ENCODE measurements around the gene HOXB3.
A peak's percentile ranks its signal among the peaks of the same experiment; 100 is the strongest.

Gene HOXB3

DNA sequence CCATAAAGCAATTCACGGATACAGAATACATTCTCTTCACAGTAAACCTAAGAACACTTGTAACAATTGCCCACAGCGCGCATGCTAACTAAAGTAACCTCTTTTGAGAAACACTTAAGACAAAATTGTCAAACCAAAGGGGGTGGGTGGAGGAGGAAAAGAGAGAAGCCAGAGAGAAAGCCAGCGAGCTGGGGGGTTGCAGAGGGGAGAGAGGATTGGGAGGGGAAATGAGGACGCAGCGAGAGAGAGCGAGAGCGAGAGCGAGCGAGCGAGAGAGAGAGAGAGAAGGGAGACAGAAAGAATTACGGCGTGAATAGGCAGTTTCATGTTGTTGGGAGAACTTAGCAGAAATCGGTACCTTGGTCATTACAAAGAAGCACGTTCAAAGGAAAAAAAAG, 22.4 kb upstream of the HOXB3 start:
- DNase-seq (ENCODE audit: low spot score) = peak; percentile 35

DNA sequence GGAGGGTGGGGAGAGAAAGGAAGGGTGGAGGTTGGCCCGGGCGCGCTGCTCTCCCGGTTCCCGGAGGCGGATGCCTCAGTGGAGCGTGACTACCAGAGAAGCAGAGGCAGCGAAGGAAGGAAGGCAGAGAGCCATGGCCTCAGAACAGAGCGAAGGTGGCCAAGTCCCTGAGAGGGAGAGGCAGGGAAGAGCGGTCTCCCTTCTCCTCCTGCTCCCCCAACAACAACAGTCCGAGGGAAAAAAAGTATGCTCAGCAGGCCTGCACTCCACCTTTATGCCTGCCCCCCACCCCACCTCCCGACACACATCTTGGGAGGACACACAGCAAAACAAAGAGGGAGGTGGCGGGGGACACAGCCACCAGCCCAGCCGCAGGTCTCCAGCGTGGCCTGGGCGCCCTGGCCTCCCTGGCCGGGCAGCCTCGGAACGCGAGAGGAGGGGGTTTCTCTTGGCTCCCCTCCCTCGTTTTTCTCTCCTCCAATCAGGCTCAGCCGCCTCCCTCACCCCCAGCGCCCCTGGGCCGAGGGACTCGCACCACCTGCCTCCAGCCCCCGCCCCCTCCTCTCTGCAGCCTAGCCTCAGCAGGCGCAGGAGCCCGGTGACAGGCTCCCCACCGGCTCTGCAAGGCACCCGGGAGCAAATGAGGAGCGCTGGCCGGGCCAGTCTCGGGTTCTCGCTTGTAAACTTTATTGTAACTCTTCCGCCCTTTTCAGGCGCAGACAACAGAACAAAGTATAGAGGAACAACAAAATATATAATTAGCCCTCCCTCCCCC, 21.8 kb upstream of the HOXB3 start:
- DNase-seq (ENCODE audit: low spot score) = peak; percentile 54

DNA sequence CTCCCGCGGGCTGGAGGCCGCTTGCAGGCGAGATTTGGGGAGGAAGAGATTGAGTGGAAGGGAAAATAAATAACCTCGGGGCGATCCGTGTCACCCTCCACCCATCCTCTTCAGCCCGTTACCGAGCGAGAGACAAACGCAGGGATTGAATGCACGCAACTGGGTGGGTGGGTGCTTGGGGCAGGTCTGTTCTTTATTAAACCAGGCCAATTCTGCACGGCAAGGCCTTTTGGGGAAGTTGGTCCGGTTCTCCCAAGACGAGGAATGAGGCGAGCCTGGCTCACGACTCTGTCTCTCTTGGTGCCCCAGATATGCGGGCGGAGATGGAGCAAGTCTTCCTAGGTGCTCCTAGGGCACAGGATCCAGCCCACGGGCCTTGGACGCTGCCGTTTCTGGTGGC, 21.2 kb upstream of the HOXB3 start:
- DNase-seq (ENCODE audit: low spot score) = peak; percentile 44

DNA sequence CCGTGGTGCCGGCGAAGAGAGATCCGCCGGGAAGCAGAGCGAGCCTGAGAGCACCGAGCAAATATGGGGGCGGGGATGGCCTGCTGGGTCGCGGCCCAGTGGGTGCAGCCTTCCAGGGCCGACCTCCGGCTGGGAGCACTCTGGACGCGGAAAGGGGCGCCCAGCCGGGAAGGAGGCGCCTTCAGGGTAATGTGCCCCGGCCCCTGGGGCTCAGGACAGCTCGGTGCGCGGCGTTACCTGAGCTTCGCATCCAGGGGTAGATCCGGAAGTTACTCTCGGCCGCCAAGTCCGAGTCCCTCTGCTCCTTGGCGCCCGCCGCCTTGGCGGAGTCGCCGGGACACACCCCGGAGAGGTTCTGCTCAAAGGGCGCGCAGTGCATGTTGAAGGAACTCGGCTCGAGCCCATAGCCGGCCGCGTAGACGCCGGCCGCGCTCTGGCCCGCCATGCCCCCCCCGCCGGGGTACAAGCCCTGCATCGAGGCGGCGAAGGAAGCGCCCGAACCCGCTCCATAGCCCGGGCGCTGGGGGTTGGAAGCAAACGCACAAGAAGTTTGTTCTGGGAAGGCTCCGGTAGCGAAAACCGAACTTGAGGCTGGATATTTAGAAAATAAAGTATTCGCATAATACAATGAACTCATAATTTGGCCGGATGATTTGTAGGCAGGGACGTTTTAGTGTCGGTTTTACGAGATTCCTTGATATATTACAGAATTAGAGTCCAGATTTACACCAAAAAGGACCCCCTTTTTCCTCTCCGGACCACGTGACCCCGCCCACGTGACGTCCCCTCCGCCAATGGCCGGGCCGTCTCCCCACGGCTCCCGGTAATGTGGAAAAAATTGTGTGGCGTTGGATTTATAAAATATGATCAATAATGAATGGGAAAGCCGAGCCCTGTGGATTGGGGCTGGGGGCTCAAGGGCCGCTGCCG, 20.5 kb upstream of the HOXB3 start, which contains the start of gene HOXB7:
HOXB7 (minus strand) TSS at position 736 of the 930 bp plus-strand sequence; CDS start at position 637, 99 bp downstream.
- peak; percentile 92 for DNase-seq (ENCODE audit: low spot score)

DNA sequence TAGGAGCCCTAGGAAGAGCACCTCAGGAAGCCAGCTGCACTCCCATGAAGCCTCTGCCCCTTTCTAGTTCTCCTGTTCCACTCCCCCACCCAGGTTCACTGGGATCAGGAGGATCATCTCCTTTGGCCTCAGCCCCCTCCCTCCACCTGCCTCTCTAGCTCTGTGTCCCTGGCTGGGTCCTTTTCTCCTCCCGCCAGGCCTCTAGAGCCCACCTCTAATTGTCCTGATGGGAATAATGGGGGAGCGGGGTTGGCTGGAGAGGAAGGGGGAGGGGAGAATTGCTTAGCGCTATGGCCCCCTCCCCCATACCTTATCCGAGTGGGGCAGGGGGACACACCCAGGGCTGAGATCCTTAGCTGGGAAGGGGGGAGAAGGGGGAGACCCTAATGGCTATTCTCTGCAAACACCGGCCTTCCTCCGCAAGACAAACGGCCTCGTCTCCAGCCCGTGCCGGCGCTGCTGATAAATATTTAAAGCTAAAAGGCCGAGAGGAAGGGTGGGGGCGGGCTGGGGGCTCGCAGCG, 19.8 kb upstream of the HOXB3 start:
- no peak for DNase-seq (ENCODE audit: low spot score)

DNA sequence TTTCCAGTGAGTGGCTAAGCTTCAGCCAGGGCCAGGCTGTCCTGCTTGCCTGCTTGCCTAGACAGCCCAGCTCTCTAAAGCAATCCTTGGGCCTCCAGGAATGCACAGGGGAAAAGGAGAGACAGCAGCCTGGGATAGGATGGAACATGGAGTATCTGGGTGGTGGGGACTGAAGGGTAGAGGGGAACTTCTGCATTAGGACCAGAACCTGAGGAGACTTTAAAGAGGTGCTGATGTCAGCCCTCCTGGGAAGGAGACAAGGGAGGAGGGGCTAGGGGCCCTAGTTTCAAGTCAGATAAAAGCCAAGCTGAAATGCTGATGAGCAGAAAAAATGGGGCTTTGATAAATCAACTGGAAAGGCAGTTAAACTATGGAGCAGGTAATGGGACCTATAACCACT, 19.0 kb upstream of the HOXB3 start:
- peak; percentile 26 for DNase-seq (ENCODE audit: low spot score)

DNA sequence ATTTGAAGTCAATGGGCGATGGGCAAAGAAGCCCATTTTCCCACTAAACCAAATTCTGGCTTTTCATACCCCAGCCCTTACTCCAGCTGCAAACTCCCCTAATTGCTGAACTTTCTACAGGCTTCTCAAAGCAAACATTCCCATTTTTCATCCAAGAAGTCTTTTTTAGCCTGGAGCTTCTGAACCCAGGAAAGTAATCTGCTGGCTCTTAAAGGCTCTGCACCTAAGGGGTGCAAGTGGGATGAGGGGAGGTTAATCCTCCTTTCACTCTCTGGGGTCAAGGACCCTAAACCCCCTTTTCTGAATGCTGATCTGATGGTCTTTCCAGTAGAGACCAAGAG, 18.4 kb upstream of the HOXB3 start:
- no peak for DNase-seq (ENCODE audit: low spot score)

DNA sequence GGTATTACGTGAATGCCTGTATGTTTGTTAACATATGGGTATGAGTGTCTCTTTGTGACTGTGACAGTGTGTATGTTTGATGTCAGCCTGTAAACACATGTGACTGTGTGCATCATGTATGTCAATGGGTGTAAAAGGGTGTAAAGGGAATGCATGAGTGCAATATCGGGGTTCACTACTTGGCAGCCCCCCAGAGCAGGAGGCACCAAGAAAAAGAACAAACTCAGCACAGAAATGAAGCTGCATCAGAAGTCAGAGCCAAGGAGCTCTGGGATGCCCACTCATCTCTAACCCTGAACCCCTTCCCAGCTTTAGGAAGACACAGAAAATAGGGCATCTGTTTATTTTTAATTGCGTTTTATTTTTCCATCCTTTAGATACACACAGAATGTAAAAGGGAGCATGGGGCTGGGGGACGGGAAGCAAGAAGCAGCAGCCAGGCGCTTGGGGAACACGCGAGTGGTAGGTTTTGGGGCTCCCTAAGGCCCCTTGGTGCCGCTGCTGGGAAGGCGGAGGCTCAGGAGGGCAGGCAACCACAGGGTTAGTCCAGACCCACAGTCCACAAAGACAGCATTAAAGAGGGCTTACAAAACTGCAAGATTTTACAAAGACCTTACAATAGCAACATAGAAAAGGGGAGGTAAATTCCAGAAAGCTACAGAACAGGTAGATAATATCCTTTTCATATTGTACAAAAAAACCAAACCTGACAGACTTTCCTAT, 17.0 kb upstream of the HOXB3 start:
- no peak for DNase-seq (ENCODE audit: low spot score)

DNA sequence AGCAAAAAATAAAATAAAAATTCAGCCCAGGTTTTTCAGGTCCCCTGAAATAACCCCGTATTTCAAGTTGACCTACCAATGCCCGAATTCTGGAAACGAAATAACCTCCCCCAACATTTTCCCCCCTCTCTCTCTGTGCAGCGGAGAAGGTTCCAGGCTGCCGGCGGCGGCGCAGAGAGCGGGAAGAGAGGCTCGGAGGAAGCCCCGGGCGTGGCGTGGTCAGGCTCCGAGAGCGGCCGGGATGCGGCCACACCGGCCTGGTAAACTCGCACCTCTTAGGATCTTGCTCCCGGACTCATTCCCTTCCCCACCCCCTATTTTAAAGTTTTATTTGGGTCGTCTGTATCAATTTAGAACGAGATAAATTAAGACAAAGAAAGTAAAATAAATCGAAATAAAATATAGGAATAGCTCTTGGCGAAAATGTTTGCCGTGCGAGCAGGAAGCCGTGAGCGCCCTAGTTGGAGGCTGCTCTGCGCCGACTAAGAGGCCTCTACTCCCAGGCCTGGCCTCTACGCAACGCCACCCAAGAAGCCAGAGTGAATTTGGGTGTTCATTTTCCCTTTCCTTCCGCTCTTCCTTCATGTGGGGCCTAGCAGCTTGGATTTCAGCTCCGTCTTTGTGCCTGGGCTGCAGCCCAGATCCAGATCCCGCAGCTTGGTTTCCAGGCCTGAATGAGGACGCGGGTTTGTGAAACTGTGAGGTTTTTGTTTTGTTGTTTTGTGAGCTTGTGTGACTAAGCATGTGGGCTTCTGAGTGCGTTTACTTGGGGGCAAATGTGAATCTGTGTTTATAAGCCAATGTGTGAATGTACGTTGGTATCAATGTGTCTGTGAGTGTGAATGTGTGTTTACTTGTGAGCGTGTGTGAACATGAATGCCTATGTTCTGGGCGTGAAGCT, 16.2 kb upstream of the HOXB3 start:
- no peak for DNase-seq (ENCODE audit: low spot score)

DNA sequence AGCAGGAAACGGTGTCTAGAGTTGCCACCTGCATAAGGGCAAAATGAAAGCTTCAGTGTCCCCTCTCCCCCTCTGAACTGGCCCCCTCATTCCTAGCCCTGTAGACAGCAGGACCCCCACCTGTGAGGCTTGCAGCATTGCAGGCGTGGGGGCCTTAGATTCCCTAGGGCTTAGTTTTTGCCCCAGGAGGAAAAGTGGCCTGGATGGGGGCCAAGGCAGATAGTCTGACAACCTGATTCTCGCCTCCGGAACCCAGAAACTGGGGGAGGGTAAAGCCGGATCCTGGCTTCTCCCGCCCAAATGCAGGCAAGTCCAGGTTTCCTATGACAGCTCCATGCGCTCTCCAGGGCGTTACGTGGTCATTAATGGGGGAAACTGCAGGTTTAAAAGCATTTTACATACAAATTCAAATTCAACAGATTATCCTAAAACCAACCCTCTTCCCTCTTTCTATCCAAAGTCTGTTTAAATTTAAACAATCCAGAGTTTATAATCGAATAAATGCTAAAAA, 15.4 kb upstream of the HOXB3 start:
- no peak for DNase-seq (ENCODE audit: low spot score)

DNA sequence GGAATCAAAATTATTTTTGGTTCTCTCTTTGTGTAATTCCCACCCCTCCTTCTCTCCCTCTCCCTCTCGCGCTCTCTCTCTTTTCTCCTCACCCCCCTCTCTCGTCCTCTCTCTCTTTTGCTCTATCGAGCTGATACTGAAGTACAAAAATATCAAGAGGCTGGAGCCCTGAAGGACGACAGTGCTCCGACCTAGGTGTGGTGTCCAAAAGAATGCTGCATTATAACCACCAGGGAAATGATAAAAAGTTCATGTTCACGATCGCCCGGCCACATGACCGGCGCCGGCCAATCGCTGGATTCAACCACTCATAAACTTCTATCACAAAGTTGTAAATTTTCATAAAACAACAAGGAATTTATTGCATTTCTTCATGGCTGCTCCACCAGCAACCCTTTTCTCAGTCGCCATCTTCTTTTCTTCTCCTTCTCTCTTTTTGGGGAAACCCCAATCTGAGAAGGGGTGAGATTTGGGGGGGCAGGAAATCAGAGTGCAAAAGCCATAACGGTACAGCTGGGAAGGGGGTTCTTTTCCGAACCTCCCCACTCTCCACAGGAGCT, 14.8 kb upstream of the HOXB3 start, which contains the start of gene HOXB6:
HOXB6 (minus strand) TSS at position 217 of the 560 bp plus-strand sequence. CDS start 6,836 bp downstream, outside the sequence.
- DNase-seq (ENCODE audit: low spot score) = peak; percentile 82

DNA sequence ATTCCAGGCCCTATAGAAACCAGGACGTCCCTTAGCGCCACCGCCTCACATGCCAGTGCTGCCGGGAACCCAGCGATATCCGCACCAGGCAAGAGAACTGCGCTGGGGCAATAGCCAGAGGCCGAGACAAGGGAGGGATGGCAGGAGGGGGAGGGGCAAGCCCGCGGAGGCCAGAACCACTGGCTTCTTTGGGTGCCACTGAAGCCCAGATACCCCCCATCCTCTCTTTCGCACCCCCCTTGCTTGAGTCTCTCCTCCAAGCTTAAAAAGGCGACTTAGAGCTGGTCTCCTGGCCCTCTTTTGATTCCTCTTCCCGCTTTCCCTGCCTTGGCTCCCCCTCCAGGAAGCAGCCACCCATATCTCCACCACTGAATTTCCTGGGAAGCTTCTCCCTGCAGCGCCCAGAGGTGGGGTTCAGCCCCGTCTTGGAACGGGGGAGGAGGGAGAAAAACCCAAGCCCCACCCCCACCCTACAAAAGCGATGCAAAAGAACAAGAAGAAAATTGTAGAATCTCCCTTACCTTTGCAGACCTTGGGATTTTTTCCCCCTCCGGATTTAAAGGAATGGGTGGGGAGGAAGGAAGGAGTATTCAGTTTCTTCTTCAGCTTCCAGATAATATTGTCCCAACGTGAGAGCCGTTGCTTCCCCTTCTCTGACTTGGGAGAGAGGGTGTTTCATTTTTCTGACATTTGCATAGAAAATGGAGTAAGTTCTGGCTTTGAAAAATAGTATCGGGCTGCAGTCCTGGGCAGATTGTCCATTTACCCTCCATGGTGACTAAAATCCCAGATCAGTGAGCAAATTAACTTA, 14.1 kb upstream of the HOXB3 start:
- DNase-seq (ENCODE audit: low spot score) = peak; percentile 84

DNA sequence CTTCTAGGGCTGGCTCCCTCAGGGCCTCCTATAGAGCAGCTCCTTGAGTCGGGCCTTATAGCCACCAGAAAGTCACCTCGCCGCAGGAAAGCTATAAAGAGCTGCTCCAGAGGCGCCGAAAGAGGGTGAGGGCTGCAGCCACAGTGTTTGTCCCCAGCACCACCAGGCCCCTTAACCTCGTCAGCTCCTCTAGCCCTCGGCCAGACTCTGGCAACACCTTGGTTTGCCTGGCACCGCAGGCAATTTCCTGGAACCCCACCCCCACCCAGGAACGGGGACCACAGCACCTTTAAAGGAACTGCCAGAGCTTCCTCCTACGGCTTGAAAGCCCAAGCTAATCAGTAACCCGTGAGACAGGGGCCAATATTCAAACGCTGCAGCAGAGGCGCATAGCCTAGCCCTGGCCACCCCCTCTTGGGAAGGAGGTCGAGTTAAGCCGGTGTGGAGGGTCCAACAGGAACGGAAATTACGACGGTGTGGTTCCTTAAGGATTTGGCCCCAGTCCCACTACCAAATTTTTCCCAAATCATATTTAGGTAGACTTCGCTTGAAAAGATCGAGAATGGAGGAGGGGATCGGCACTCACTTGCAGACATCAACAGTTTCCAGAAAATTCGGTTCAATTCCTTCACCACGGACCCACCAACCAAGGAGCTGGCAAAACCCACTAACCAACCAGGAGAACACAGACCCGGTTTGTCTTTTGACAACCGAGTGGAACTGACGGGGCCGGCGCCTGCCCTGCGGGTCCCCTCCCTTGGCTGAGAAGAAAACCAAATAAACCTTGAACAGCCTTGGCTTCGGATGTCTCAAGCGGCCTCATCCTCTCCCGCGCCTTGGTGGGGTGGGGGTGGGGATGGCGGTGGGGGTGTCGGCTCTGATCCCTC, 11.7 kb upstream of the HOXB3 start:
- DNase-seq (ENCODE audit: low spot score) = no peak

DNA sequence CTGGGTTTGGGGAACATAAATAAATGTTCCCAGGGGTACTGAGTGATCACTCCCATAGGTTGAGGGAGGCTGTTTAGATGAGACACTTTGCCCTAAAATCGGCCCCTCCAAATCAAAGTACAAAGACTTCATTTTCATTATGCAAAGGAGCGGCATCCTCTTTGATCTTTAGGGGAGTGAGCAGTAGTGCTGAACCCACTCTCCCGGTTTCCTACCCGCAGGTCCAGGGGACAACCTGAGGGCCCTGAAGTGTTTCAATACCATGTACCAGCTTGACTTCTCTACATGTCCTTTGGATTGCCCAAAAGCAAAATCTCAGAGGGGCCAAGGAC, 11.1 kb upstream of the HOXB3 start:
- no peak for DNase-seq (ENCODE audit: low spot score)

DNA sequence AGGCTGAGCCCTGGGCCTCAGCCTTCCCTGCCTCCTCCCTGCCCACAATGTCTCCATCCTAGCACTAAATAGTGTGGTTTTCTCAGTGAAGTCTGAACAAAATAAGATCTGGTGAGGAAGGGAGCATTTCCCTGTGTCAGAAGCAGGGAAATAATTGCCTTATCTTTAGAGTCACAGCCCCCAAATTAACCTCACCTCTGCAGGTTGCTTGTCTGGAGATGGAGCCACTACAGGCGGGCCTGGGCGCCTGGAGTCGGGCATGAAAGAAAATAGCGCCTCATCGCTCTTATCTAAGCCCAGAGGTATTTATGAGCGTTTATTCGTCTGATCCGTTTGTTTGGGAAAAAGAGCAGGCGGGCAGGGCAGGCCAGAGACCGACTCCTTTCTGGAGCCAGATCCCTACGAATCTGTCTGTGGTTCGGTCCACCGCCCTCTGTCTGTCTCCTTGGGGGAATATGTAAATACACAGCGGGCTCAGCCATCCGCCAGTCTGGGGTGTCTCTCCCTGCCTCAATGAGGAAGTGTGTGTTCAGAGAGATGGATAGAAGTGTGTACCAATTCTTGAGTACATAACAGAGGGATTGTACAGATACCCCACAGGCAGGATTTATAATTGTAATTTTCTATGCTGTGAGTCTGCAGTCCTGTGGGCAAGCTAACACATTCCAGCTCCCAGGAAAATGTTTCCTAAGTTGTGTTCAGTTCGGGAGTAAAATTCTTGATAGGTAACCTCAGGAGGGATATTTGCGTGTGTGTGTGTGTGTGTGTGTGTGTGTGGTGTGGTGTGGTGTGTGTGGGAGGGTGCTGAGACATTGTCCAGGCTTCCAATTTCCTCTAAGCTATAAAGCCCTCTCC, 10.4 kb upstream of the HOXB3 start:
- no peak for DNase-seq (ENCODE audit: low spot score)

DNA sequence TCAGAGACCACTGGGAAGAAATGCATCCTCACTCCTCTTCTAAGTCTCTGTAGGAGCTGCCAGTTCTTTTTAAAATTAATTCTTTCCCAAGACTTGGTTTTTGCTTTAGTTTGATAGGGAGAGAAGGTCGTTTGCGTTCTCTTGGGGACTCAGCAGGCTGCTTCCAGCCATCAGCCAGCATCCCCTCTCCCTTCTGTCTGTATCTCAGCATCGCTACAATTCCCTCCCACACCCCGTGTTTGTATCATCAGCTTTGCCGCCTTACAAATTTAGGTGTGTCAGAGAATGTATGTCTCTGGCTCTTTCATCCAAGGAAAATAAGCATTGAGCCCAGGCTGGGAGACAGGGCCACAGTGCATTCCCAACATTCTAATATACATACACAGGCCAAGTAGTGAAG, 9.3 kb upstream of the HOXB3 start:
- DNase-seq (ENCODE audit: low spot score) = no peak

DNA sequence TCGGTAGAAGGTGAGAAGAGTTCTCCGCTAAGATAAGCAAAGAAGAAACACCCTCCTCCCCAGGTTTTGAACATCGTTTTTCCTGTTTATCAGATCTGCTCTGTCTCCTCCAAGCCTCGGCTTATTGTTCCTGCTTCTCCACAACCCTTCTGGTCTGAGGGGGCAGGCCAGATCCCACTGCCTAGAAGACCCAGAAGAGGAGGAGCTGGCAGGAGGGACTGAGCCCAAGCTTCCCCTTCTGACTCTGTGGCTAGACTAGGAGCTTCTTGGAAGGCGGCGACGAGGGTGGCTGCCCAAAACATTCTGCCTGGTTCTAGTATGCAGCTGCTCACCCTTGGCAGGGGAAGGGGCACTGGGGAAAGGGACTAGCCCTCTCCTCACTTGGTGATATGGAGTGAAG, 8.7 kb upstream of the HOXB3 start:
- DNase-seq (ENCODE audit: low spot score) = no peak

All from GM03348 (cell line).